ENCODE data around the gene ZNF622. TPM values are rescaled to one million over a fixed set of nuclear protein-coding genes. Genes with fewer than 3 reads are reported as not detected.

The ZNF622 gene
- total RNA-seq, 1 experiment from 2014 or later = 23.1 TPM

DNA sequence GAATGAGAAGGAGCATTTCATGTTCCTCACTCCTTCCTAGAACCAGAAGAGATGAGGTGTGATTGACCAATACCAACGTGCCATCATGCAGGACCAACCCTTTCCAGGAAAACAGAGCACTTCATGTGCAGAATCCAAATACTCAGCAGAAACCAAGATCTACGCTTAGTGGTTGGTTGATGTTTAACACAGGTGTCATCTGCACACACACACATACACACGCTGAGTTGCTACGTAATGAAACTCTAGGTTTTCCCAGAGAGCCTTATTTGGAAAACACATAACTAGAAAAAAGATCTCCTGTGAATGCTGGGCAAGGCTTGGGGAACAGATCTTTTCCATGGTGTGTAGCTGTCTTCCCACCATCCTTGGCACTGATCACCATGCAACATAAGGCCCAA is 21.1 kb upstream of the ZNF622 start:
- H2AFZ ChIP-seq (ENCODE audit: low read length) = no peak overlapping the region
- H3K4me3 ChIP-seq (ENCODE audit: low read length) = no peak overlapping the region
- no peak for DNase-seq
- H3K79me2 ChIP-seq (ENCODE audit: low read length) = no peaks in the 10 kb centered on the region
- no peak overlapping the region for H3K27ac ChIP-seq (ENCODE audit: low read length)
- no peaks in the 10 kb centered on the region for H3K4me1 ChIP-seq (ENCODE audit: low read length)
- H3K4me2 ChIP-seq (ENCODE audit: low read depth, low read length, poor library complexity, severe bottlenecking) = no peak overlapping the region
- no peaks in the 10 kb centered on the region for H3K36me3 ChIP-seq (ENCODE audit: insufficient read depth, low read length)
- no peaks in the 10 kb centered on the region for H4K20me1 ChIP-seq (ENCODE audit: insufficient read depth, low read depth, low read length)
- no peaks in the 10 kb centered on the region for H3K9me3 ChIP-seq (ENCODE audit: low read length)
- H3K27me3 ChIP-seq (ENCODE audit: low read length) = no peaks in the 10 kb centered on the region
- H3K9me2 ChIP-seq (replicated peaks; ENCODE audit: insufficient read depth, low read length) = no peaks in the 10 kb centered on the region
- no peak overlapping the region for H3K9ac ChIP-seq (ENCODE audit: low read length)

- no peaks in the 10 kb centered on the region for H3K9me2 ChIP-seq (replicated peaks; ENCODE audit: insufficient read depth, low read length)
- no peak overlapping the region for H3K27ac ChIP-seq (ENCODE audit: low read length)
- H3K9ac ChIP-seq (ENCODE audit: low read length) = no peak overlapping the region
- no peaks in the 10 kb centered on the region for H3K36me3 ChIP-seq (ENCODE audit: insufficient read depth, low read length)
- no peaks in the 10 kb centered on the region for H3K4me1 ChIP-seq (ENCODE audit: low read length)
- no peaks in the 10 kb centered on the region for H3K27me3 ChIP-seq (ENCODE audit: low read length)
- H2AFZ ChIP-seq (ENCODE audit: low read length) = no peak overlapping the region
- no peaks in the 10 kb centered on the region for H3K9me3 ChIP-seq (ENCODE audit: low read length)
- H3K4me3 ChIP-seq (ENCODE audit: low read length) = no peak overlapping the region
- H3K79me2 ChIP-seq (ENCODE audit: low read length) = no peaks in the 10 kb centered on the region
- H3K4me2 ChIP-seq (ENCODE audit: low read depth, low read length, poor library complexity, severe bottlenecking) = no peak overlapping the region
- DNase-seq = no peak
- H4K20me1 ChIP-seq (ENCODE audit: insufficient read depth, low read depth, low read length) = no peaks in the 10 kb centered on the region
These were observed 20.1 kb upstream of the ZNF622 start for GRCh38 chr5:16485656-16486055.

- Histone ChIP-seq H4K20me1 (ENCODE audit: insufficient read depth, low read depth, low read length) (no peaks in the 10 kb centered on the region), H3K36me3 (ENCODE audit: insufficient read depth, low read length) (no peaks in the 10 kb centered on the region), H3K9ac (ENCODE audit: low read length) (no peak overlapping the region), H3K27ac (ENCODE audit: low read length) (no peak overlapping the region), H3K9me3 (ENCODE audit: low read length) (no peaks in the 10 kb centered on the region), H3K4me2 (ENCODE audit: low read depth, low read length, poor library complexity, severe bottlenecking) (no peak overlapping the region), H3K9me2 (replicated peaks; ENCODE audit: insufficient read depth, low read length) (no peaks in the 10 kb centered on the region), H3K79me2 (ENCODE audit: low read length) (no peaks in the 10 kb centered on the region), H3K4me1 (ENCODE audit: low read length) (no peaks in the 10 kb centered on the region), H3K4me3 (ENCODE audit: low read length) (no peak overlapping the region), H2AFZ (ENCODE audit: low read length) (no peak overlapping the region), H3K27me3 (ENCODE audit: low read length) (no peaks in the 10 kb centered on the region)
- no peak for DNase-seq
These were observed 18.5 kb upstream of the ZNF622 start for GRCh38 chr5:16484081-16484480.

DNA sequence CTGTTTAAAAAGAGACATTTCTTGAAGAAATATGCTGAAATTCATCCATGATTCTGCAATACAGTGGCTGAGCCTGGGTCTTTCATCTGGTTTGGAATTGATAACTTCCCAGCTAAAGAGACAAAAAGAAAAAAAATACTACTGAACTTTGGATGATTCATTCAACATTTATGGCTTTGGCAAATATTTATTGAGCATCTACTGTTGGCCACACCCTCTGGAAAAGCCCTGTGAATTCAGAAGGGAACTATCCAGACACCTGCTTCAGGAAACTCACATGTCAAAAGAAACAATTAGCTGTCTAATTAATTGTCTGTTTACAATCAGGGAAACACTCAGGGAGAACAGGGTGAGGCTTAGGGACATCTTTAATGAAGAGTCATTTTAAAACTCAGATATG is 17.8 kb upstream of the ZNF622 start:
- Histone ChIP-seq H3K4me2 (ENCODE audit: low read depth, low read length, poor library complexity, severe bottlenecking) (no peak overlapping the region), H3K4me3 (ENCODE audit: low read length) (no peak overlapping the region), H3K27ac (ENCODE audit: low read length) (no peak overlapping the region), H3K9ac (ENCODE audit: low read length) (no peak overlapping the region), H4K20me1 (ENCODE audit: insufficient read depth, low read depth, low read length) (no peaks in the 10 kb centered on the region), H3K36me3 (ENCODE audit: insufficient read depth, low read length) (no peaks in the 10 kb centered on the region), H3K27me3 (ENCODE audit: low read length) (no peaks in the 10 kb centered on the region), H3K4me1 (ENCODE audit: low read length) (no peaks in the 10 kb centered on the region), H3K79me2 (ENCODE audit: low read length) (no peaks in the 10 kb centered on the region), H2AFZ (ENCODE audit: low read length) (no peak overlapping the region), H3K9me2 (replicated peaks; ENCODE audit: insufficient read depth, low read length) (no peaks in the 10 kb centered on the region), H3K9me3 (ENCODE audit: low read length) (no peaks in the 10 kb centered on the region)
- no peak for DNase-seq

GRCh38 chr5:16482891-16483290 is 17.3 kb upstream of the ZNF622 start:
- Histone ChIP-seq H3K4me2 (ENCODE audit: low read depth, low read length, poor library complexity, severe bottlenecking) (no peak overlapping the region), H3K4me3 (ENCODE audit: low read length) (no peak overlapping the region), H3K9me2 (replicated peaks; ENCODE audit: insufficient read depth, low read length) (no peaks in the 10 kb centered on the region), H3K27me3 (ENCODE audit: low read length) (no peaks in the 10 kb centered on the region), H3K9ac (ENCODE audit: low read length) (no peak overlapping the region), H3K79me2 (ENCODE audit: low read length) (no peaks in the 10 kb centered on the region), H3K36me3 (ENCODE audit: insufficient read depth, low read length) (no peaks in the 10 kb centered on the region), H3K4me1 (ENCODE audit: low read length) (no peaks in the 10 kb centered on the region), H3K9me3 (ENCODE audit: low read length) (no peaks in the 10 kb centered on the region), H2AFZ (ENCODE audit: low read length) (no peak overlapping the region), H3K27ac (ENCODE audit: low read length) (no peak overlapping the region), H4K20me1 (ENCODE audit: insufficient read depth, low read depth, low read length) (no peaks in the 10 kb centered on the region)
- no peak for DNase-seq

- no peaks in the 10 kb centered on the region for H3K9me3 ChIP-seq (ENCODE audit: low read length)
- no peak overlapping the region for H3K9ac ChIP-seq (ENCODE audit: low read length)
- no peaks in the 10 kb centered on the region for H3K79me2 ChIP-seq (ENCODE audit: low read length)
- no peak overlapping the region for H2AFZ ChIP-seq (ENCODE audit: low read length)
- DNase-seq = no peak
- H3K9me2 ChIP-seq (replicated peaks; ENCODE audit: insufficient read depth, low read length) = no peaks in the 10 kb centered on the region
- H4K20me1 ChIP-seq (ENCODE audit: insufficient read depth, low read depth, low read length) = no peaks in the 10 kb centered on the region
- H3K27ac ChIP-seq (ENCODE audit: low read length) = no peak overlapping the region
- no peaks in the 10 kb centered on the region for H3K36me3 ChIP-seq (ENCODE audit: insufficient read depth, low read length)
- H3K4me1 ChIP-seq (ENCODE audit: low read length) = no peaks in the 10 kb centered on the region
- no peak overlapping the region for H3K4me2 ChIP-seq (ENCODE audit: low read depth, low read length, poor library complexity, severe bottlenecking)
- no peaks in the 10 kb centered on the region for H3K27me3 ChIP-seq (ENCODE audit: low read length)
- no peak overlapping the region for H3K4me3 ChIP-seq (ENCODE audit: low read length)
These were observed 15.4 kb upstream of the ZNF622 start for GRCh38 chr5:16480821-16481538.

DNA sequence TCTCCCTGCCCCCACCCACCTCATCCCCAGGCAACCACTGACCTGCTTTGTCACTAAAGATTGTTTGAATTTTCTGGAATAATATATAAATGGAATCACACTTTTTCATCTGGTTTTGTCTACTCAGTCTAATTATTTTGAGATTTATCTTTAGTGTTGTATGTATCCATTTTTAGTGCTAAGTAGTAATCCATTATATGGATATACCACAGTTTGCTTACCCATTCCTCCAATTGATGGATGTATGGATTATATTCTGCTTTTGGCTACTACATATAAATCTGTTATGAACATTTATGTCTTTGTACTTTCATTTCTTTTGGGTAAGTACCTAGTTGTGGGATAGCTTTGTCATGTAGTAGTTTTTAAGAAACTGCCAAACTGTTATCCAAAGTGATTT is 14.5 kb upstream of the ZNF622 start:
- Histone ChIP-seq H3K36me3 (ENCODE audit: insufficient read depth, low read length) (no peaks in the 10 kb centered on the region), H3K27ac (ENCODE audit: low read length) (no peak overlapping the region), H4K20me1 (ENCODE audit: insufficient read depth, low read depth, low read length) (no peaks in the 10 kb centered on the region), H3K27me3 (ENCODE audit: low read length) (no peaks in the 10 kb centered on the region), H3K9me2 (replicated peaks; ENCODE audit: insufficient read depth, low read length) (no peaks in the 10 kb centered on the region), H3K4me2 (ENCODE audit: low read depth, low read length, poor library complexity, severe bottlenecking) (no peak overlapping the region), H3K4me1 (ENCODE audit: low read length) (no peaks in the 10 kb centered on the region), H3K4me3 (ENCODE audit: low read length) (no peak overlapping the region), H3K9ac (ENCODE audit: low read length) (no peak overlapping the region), H3K9me3 (ENCODE audit: low read length) (no peaks in the 10 kb centered on the region), H3K79me2 (ENCODE audit: low read length) (no peaks in the 10 kb centered on the region), H2AFZ (ENCODE audit: low read length) (no peak overlapping the region)
- DNase-seq = no peak

GRCh38 chr5:16477541-16477940 is 11.9 kb upstream of the ZNF622 start:
- H3K9me2 ChIP-seq (replicated peaks; ENCODE audit: insufficient read depth, low read length) = no peaks in the 10 kb centered on the region
- no peaks in the 10 kb centered on the region for H3K9me3 ChIP-seq (ENCODE audit: low read length)
- no peak overlapping the region for H3K4me2 ChIP-seq (ENCODE audit: low read depth, low read length, poor library complexity, severe bottlenecking)
- no peak for DNase-seq
- H3K36me3 ChIP-seq (ENCODE audit: insufficient read depth, low read length) = no peaks in the 10 kb centered on the region
- no peaks in the 10 kb centered on the region for H4K20me1 ChIP-seq (ENCODE audit: insufficient read depth, low read depth, low read length)
- H3K4me3 ChIP-seq (ENCODE audit: low read length) = no peak overlapping the region
- no peak overlapping the region for H3K9ac ChIP-seq (ENCODE audit: low read length)
- no peak overlapping the region for H2AFZ ChIP-seq (ENCODE audit: low read length)
- H3K27ac ChIP-seq (ENCODE audit: low read length) = no peak overlapping the region
- H3K4me1 ChIP-seq (ENCODE audit: low read length) = no peaks in the 10 kb centered on the region
- no peaks in the 10 kb centered on the region for H3K27me3 ChIP-seq (ENCODE audit: low read length)
- H3K79me2 ChIP-seq (ENCODE audit: low read length) = no peaks in the 10 kb centered on the region

Data from Karpas-422 (cell line).